IMR-90 (cell line): ENCODE data around the gene NPR2.

ENCODE experiments used
- BHLHE40 ChIP-seq: fragments of 150-350 bp; IDR thresholded peaks from 2 replicates; pipeline ENCODE4 v1.6.1; 2016; ENCODE audit warnings: mild to moderate bottlenecking, low read depth, low read length
- CEBPB ChIP-seq: IDR thresholded peaks from 2 replicates; pipeline ENCODE4 v1.6.1; 2012; ENCODE audit warnings: low read depth, low read length, improper control_type of control experiment
- CHD1 ChIP-seq: IDR thresholded peaks from 2 replicates; pipeline ENCODE4 v1.6.1; 2012; ENCODE audit warnings: low read depth, low read length, improper control_type of control experiment
- FOS ChIP-seq: fragments of 150-350 bp; IDR thresholded peaks from 2 replicates; pipeline ENCODE4 v1.6.1; 2016; ENCODE audit warnings: low read depth, low read length
- MAFK ChIP-seq: IDR thresholded peaks from 2 replicates; pipeline ENCODE4 v1.6.1; 2012; ENCODE audit warnings: low read depth, low read length, improper control_type of control experiment
- MAZ ChIP-seq: IDR thresholded peaks from 2 replicates; pipeline ENCODE4 v1.6.1; 2012; ENCODE audit warnings: low read depth, mild to moderate bottlenecking, low read length, improper control_type of control experiment, moderate library complexity, borderline replicate concordance
- MXI1 ChIP-seq: IDR thresholded peaks from 2 replicates; pipeline ENCODE4 v1.6.1; 2012; ENCODE audit warnings: low read depth, mild to moderate bottlenecking, low read length, moderate library complexity, borderline replicate concordance
- NFE2L2 ChIP-seq: fragments of 150-350 bp; IDR thresholded peaks from 2 replicates; pipeline ENCODE4 v1.6.1; 2016; ENCODE audit warnings: low read depth, mild to moderate bottlenecking, low read length
- POLR2A ChIP-seq: IDR thresholded peaks from 2 replicates; pipeline ENCODE4 v1.6.1; 2012; ENCODE audit warnings: mild to moderate bottlenecking, low read depth, low read length
- RAD21 ChIP-seq: IDR thresholded peaks from 2 replicates; pipeline ENCODE4 v1.6.1; 2012; ENCODE audit warnings: low read length, improper control_type of control experiment
- RCOR1 ChIP-seq: IDR thresholded peaks from 2 replicates; pipeline ENCODE4 v1.6.1; 2012; ENCODE audit warnings: mild to moderate bottlenecking, low read length, improper control_type of control experiment; ENCODE audit not compliant: insufficient replicate concordance
- SMC3 ChIP-seq: fragments of 150-350 bp; IDR thresholded peaks from 2 replicates; pipeline ENCODE4 v1.6.1; 2016; ENCODE audit warnings: low read depth, mild to moderate bottlenecking, antibody characterized with exemption, low read length, moderate library complexity
- TF ChIP-seq, protein P1 (sequence below): conservative IDR thresholded peaks from 2 replicates; pipeline ENCODE4 v1.5.1; 2012; ENCODE audit warnings: mild to moderate bottlenecking, low read depth, low read length, improper control_type of control experiment
- TF ChIP-seq, protein P2 (sequence below): fragments of 150-350 bp; IDR thresholded peaks from 2 replicates; pipeline ENCODE4 v1.6.1; 2017; ENCODE audit warnings: mild to moderate bottlenecking, antibody characterized with exemption, low read length, low read depth

DNA sequence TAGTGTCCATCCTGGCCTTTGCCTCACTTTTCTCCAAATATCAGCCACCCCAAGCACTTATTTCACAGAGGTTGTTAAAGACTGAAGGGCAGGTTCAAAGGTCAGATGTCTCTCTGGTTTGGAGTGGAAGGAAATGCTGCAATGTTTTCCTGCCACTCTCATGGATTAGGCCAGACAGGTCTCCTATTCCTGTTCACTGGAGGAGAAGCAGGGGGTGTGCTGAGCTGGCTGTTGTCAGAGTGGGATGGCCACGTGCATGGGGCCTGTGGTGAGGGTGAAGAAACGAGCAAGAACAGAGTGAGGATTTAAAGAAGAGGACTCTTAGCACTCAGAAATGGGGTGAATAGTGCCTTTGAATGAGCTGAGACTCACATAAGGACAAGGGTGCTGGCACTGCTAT is 44.4 kb downstream of the NPR2 start:
- TF ChIP-seq MAZ, result no peak
- no peak for TF ChIP-seq POLR2A
- TF ChIP-seq, protein P1, sequence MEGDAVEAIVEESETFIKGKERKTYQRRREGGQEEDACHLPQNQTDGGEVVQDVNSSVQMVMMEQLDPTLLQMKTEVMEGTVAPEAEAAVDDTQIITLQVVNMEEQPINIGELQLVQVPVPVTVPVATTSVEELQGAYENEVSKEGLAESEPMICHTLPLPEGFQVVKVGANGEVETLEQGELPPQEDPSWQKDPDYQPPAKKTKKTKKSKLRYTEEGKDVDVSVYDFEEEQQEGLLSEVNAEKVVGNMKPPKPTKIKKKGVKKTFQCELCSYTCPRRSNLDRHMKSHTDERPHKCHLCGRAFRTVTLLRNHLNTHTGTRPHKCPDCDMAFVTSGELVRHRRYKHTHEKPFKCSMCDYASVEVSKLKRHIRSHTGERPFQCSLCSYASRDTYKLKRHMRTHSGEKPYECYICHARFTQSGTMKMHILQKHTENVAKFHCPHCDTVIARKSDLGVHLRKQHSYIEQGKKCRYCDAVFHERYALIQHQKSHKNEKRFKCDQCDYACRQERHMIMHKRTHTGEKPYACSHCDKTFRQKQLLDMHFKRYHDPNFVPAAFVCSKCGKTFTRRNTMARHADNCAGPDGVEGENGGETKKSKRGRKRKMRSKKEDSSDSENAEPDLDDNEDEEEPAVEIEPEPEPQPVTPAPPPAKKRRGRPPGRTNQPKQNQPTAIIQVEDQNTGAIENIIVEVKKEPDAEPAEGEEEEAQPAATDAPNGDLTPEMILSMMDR, result no peak
- TF ChIP-seq RAD21, result no peak
- TF ChIP-seq CEBPB, result no peak
- TF ChIP-seq RCOR1, result no peak
- TF ChIP-seq, protein P2, sequence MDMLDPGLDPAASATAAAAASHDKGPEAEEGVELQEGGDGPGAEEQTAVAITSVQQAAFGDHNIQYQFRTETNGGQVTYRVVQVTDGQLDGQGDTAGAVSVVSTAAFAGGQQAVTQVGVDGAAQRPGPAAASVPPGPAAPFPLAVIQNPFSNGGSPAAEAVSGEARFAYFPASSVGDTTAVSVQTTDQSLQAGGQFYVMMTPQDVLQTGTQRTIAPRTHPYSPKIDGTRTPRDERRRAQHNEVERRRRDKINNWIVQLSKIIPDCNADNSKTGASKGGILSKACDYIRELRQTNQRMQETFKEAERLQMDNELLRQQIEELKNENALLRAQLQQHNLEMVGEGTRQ, result no peak
- no peak for TF ChIP-seq SMC3
- TF ChIP-seq MAFK, result no peak
- no peak for TF ChIP-seq BHLHE40
- TF ChIP-seq MXI1, result no peak
- no peak for TF ChIP-seq FOS
- TF ChIP-seq CHD1, result no peak
- TF ChIP-seq NFE2L2, result no peak
